ENCODE results near the gene IFNAR1.

Gene IFNAR1

GRCh38 chr21:33350676-33351075 is 25.9 kb downstream of the IFNAR1 start:
- no peak for TF ChIP-seq TCF4 (CRISPR knock-in tag; IDR thresholded peaks at IDR 0.05; ENCODE audit: borderline replicate concordance)
- TF ChIP-seq POU6F1 (CRISPR knock-in tag; IDR thresholded peaks at IDR 0.05; ENCODE audit: borderline replicate concordance, low read depth) = no peak
- ATAC-seq = no peak

GRCh38 chr21:33355355-33355754 is 30.6 kb downstream of the IFNAR1 start:
- TF ChIP-seq CSRNP3 (CRISPR knock-in tag; IDR thresholded peaks at IDR 0.05) (no peak), PATZ1 (CRISPR knock-in tag; IDR thresholded peaks at IDR 0.05; ENCODE audit: borderline replicate concordance) (no peak), CSDC2 (CRISPR knock-in tag; IDR thresholded peaks at IDR 0.05) (no peak), POU6F1 (CRISPR knock-in tag; IDR thresholded peaks at IDR 0.05; ENCODE audit: borderline replicate concordance, low read depth) (no peak), ZNF8 (CRISPR knock-in tag; IDR thresholded peaks at IDR 0.05) (no peak), ZC3H10 (CRISPR knock-in tag; IDR thresholded peaks at IDR 0.05) (no peak), PPARA (CRISPR knock-in tag; IDR thresholded peaks at IDR 0.05; ENCODE audit: borderline replicate concordance) (no peak), TSHZ2 (CRISPR knock-in tag; IDR thresholded peaks at IDR 0.05) (no peak), CREB5 (CRISPR knock-in tag; IDR thresholded peaks at IDR 0.05; ENCODE audit: low read depth) (no peak)
- ATAC-seq = no peak

GRCh38 chr21:33355996-33356395 is 31.2 kb downstream of the IFNAR1 start:
- ATAC-seq = no peak
- TF ChIP-seq ZNF70 (CRISPR knock-in tag; IDR thresholded peaks at IDR 0.05) (no peak), TSHZ2 (CRISPR knock-in tag; IDR thresholded peaks at IDR 0.05) (no peak), CREB5 (CRISPR knock-in tag; IDR thresholded peaks at IDR 0.05; ENCODE audit: low read depth) (no peak), TCF4 (CRISPR knock-in tag; IDR thresholded peaks at IDR 0.05; ENCODE audit: borderline replicate concordance) (no peak), OSR1 (CRISPR knock-in tag; IDR thresholded peaks at IDR 0.05) (no peak), CSDC2 (CRISPR knock-in tag; IDR thresholded peaks at IDR 0.05) (no peak), PPARA (CRISPR knock-in tag; IDR thresholded peaks at IDR 0.05; ENCODE audit: borderline replicate concordance) (no peak), ZFP3 (CRISPR knock-in tag; IDR thresholded peaks at IDR 0.05) (no peak), ZC3H10 (CRISPR knock-in tag; IDR thresholded peaks at IDR 0.05) (no peak), ARNTL (CRISPR knock-in tag; IDR thresholded peaks at IDR 0.05; ENCODE audit: borderline replicate concordance, low read depth) (no peak), BACH2 (CRISPR knock-in tag; IDR thresholded peaks at IDR 0.05; ENCODE audit: borderline replicate concordance) (no peak), TOX (CRISPR knock-in tag; IDR thresholded peaks at IDR 0.05; ENCODE audit: borderline replicate concordance) (no peak), ZNF8 (CRISPR knock-in tag; IDR thresholded peaks at IDR 0.05) (no peak)

Data from SK-N-SH treated with all-trans-retinoic acid at 6 μM for 48 hours (cell line).